GF-D8 (cell line): Measurements from ENCODE around the gene ANKRD65.
"Not testable (repeated sequence)": the region's sequence is repeated elsewhere in the genome, so short reads cannot be mapped to it uniquely, and the experiment has no call there.

Source experiments
- DNase-seq: peaks from one replicate; lab custom pipeline; 2025; lab: John Stamatoyannopoulos, UW

ANKRD65 gene

GRCh38 chr1:1430114-1430982, 9.3 kb upstream of the ANKRD65 start:
- DNase-seq, result no peak

DNA sequence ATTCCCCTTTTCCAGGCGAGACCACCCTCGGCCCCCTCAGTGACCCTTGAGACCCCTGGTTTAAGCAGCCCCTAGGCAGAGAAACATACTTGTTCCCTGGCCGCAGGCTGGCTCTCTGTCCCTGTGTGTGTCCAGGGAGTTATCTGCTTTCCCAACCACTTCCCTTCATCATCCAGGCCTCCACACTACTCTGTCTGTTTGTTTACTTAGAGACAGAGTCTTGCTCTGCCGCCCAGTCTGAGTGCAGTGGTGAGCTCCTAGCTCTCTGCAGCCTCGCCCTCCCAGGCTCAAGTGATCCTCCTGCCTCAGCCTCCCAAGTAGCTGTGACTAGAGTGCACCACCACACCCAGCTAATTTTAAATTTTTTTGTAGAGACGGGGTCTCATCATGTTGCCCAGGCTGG, 8.6 kb upstream of the ANKRD65 start:
- no peak for DNase-seq

GRCh38 chr1:1428967-1429366, 7.9 kb upstream of the ANKRD65 start:
- DNase-seq, result not testable (repeated sequence)

DNA sequence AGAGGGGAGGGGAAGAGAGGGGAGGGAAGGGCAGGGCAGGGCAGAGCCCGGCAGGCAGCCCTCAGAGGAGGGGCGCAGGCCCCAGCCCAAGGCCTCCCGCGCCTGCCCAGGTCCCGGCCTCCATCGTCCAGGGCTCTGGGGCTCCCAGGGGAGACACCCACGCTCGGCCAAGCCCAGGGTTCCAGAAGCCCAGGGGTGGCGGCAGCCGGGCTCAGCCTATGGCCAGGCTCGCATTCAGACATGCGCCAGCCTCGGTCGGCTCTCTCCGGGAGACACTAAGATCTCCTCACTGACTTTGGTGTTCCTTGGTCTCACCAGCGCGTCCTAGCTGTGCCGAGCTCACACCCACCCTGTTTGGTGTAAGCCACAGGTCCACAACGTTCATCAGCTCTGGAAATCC, 7.1 kb upstream of the ANKRD65 start:
- DNase-seq, result no peak

DNA sequence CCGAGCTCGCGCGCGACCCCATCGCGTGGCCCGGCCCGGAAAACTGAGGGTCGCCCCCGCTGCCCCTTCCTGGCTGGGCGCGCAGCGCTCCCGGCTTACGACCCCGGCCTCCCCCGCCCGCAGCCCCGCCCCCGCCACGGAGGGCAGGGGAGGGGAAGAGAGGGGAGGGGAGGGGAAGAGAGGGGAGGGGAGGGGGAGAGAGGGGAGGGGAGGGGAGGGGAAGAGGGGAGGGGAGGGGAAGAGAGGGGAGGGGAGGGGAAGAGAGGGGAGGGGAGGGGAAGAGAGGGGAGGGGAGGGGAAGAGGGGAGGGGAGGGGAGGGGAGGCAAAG, 6.7 kb upstream of the ANKRD65 start:
- DNase-seq, result no peak

DNA sequence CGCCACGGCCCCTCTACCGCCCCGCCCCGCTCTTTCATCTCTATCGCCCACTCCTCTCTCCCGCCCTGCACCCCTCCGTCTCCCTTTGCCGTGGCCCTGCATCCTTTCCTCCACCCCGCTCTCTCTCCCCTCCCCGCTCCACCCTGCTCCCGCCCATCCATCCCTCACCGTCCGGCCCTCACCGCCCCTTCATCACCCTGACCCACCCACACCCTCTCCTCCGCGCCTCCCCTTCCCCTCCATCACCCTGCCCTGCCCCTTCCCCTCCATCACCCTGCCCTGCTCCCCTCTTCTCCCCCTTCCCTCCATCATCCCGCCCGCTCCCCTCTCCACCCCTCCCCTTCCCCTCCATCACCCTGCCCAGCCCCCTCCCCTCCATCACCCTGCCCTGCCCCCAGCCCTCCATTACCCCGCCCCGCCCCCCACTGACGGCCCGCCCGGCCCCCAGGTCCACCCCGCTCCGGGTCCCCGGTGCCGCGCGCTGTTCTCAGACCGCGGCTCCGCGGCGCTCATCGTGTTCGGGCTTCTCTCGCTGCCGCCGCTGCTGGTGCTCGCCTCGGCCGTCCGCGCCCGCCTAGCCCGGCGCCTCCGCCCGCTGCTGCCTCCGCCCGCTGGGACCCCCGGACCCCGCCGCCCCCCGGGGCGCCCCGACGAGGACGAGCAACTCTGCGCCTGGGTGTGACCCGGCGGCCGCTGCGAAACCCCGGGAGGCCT, 6.2 kb upstream of the ANKRD65 start:
- DNase-seq, result no peak

DNA sequence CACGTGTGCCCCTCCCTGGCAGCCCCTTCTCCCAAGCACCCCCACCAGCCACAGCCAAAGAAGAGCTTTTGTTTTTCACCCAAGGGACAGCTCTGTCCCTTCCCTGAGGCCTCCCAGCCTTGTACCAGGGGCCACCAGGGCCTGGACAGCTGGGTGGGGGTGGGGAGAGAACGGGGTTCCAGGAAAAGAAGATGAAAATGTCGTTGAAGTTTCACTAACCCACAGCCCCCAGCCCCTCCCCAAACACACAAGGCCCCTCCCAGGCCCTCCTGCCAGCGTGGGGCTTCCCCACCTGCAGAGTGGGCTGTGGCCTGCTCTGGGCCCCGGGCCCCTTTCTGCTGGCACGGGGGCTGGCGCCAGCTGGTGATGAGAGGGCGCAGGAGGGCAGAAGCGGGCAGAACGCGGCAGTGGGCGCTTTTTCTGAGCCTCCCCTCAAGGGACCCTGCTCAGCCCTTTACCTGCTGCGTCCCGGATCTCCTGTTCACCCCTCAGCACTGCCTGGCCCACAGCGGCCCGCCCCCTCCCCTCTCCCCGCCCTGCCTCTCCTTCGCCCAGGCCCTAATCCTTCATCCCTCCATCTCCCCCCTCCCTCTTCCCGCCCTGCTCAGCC, 5.5 kb upstream of the ANKRD65 start:
- no peak for DNase-seq

GRCh38 chr1:1425753-1426495, 4.8 kb upstream of the ANKRD65 start:
- no peak for DNase-seq

DNA sequence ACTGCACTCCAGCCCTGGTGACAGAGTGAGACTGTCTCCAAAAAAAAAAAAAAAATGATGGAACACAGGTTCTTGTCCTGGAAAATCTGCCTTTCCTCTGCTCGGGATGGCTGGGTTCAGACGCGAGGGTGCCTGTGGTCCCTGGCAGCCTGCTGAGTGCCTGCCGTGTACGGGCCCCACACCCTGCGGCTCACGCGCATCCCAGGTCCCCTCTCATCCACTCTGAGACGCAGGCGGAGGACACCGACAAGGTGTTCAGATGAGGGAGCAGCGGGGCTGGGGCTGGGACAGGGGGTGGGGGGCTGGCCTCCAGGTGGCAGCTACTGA, 4.3 kb upstream of the ANKRD65 start:
- no peak for DNase-seq

DNA sequence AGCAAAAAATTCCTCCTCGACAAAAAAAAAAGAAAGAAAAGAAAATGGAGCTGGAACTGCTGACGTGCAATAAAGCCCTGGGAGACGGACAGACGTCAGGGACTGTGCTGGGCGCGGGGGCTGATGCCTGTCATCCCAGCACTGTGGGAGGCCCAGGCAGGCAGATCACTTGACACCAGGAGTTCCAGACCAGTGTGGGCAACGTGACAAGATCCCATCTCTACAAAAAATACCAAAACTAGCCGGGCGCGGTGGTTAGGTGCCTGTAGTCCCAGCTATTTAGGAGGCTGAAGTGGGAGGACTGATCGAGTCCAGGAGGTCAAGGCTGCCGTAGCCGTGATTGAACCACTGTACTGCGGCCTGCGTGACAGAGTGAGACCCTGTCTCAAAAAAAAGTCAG, 3.6 kb upstream of the ANKRD65 start:
- DNase-seq, result no peak

DNA sequence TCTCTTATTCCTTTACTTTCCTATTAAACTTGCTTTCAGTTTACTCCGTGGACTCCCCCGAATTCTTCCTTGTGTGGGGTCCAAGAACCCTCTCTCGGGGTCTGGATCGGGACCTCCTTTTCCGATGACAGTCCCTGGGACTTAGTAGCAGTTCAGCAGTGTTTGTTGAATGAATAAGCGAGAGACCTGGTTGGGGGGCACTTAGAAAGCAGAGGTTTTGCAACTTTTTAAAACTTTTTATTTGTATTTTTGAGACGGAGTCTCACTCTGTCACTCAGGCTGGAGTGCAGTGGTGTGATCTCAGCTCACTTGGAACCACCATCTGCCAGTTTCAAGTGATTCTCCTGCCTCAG, 2.1 kb upstream of the ANKRD65 start:
- DNase-seq, result no peak

- DNase-seq, result no peak
Measured at GRCh38 chr1:1422465-1423244, 1.6 kb upstream of the ANKRD65 start.

- no peak for DNase-seq
Measured at GRCh38 chr1:1421907-1422464, 910 bp upstream of the ANKRD65 start.

DNA sequence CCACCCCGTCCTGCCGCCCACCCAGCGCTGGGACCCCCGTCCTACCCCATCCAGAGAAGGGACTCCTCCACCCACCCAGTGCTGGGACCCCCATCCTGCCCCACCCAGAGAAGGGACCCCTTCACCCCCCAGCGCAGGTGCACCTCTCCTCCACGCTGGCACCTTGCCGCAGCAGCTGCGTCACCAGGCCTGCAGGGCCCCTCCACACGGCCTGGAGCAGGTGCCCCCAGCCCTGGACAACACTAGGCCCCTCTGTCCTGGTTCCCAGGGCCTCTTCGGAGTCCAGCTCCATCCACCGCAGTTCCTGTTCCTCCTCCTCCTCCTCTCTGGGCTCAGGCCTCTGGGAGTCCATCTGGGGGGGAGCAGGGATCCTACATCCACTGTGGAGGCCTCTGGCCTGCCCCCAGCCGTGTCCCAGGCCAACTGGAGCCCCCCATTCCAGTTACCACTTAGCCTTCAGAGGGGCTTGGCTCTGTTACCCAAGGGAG, 378 bp downstream of the ANKRD65 start:
- DNase-seq, result no peak

- no peak for DNase-seq
Measured at GRCh38 chr1:1419813-1420653, 1.0 kb downstream of the ANKRD65 start.

DNA sequence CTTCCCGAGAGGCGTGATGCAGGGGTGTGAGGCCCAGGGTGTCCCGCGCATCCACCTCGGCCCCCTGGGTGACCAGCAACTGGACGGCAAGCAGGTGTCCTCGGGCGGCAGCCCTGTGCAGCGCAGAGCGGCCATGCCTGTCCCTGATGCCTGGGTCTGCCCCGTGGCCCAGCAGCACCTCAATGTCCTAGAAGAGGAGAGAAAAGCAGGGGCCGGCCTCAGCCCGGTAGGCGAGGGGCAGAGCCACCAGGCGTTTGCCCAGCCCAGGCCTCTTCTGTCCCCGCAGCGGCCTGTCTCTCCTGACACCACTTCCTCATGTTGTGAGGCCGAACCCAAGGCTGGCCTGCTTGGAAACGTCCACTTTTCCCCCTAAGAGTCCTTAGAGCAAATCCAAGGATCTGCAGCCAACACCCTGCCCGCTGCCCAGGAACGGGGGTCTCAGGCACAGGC, 1.7 kb downstream of the ANKRD65 start:
- no peak for DNase-seq

DNA sequence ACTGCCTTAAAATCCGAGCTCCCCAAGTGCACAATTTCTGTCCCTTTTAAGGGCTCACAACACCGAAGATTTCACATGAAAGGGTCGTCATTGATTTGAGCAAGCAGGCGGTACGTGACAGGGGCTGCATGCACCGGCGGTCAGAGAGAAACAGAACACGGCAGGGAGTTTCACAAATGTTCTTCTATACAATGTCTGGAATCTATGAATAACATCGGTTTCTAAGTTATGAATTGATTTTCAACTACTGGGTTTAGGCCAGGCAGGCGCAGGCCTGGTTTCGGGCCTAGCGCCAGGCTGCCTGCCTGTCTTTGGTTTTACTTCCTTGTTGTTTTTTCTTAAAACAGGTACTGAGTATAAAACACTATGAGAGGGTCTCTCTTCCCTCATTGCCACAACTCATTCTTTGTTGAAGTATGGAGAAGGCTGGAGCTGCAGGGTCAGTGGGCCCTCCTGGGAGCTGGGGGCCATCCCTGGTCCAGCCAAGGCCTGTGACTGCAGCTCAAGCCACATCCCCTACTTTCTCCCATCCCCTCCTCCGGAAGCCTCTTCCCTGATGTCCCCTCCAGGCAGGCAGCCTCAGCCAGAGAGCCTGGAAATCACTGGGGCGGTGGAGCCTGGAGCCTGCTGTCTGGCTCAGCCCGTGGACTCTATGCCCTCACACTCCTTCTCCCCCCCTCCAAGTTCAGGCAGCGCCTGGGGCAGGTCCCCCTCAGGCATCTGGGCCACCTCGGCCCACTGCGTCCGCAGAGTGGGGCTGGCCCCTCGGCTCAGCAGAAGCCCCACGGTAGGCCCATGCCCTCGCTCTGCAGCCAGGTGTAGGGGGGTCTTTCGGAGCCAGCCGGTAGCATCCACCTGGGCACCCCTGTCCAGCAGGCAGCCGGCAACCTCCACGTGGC, 2.4 kb downstream of the ANKRD65 start:
- DNase-seq, result no peak

- not testable (repeated sequence) for DNase-seq
Measured at GRCh38 chr1:1417825-1418463, 3.1 kb downstream of the ANKRD65 start.

DNA sequence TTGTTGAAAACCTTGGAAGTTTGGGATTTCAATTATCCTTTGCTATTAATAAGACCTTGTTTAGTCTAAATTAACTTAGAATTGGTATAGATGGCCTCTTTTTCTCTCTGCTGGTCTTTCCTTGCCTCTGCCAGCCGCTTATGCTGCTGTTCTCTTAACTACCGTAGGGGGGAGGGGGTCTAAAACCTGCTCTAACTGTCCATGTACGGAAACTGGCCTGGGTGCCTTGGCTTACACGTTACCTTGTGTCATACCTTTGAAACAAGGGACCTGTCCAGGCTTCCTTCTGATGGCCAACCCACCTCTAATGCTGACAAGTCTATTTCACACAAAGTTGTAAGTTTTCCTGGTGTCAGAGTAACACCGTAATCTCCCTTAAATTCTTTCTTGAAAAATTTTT, 3.7 kb downstream of the ANKRD65 start:
- DNase-seq, result not testable (repeated sequence)
